MCF 10A (cell line): ENCODE measurements around the gene SLPI. TPM values are rescaled to one million over a fixed set of nuclear protein-coding genes. Genes with fewer than 3 reads are reported as not detected.

ENCODE experiments used
- BruUV-seq: library from RNA; stranded (reverse); fragments of 400-500 nt; replicated peaks from 2 replicates; lab custom pipeline; 2021; lab: Mats Ljungman, UMichigan
- CTCF ChIA-PET: fragments of 300-600 bp; sonication (Branson Sonifier 250); formaldehyde crosslinking; extraction: SDS; loops from one replicate; lab custom pipeline; 2021; ENCODE audit warnings: antibody characterized with exemption, inconsistent platforms; lab: Yijun Ruan, JAX
- POLR2A ChIA-PET: fragments of 300-600, 350-650 bp; sonication (Branson Sonifier 250); formaldehyde crosslinking; extraction: SDS; loops from one replicate; lab custom pipeline; 2020; ENCODE audit warnings: antibody characterized with exemption, inconsistent platforms; lab: Yijun Ruan, JAX
- DNase-seq: peaks from one replicate; pipeline ENCODE4 v3.0.0-alpha.2; 2018; ENCODE audit not compliant: unreplicated experiment
- H3K27ac Mint-ChIP-seq: one replicate; pipeline ENCODE4 v1.8.0; 2022; ENCODE audit warnings: mild to moderate bottlenecking, low read depth, mixed read lengths; ENCODE audit not compliant: unreplicated experiment
- H3K27me3 Mint-ChIP-seq: one replicate; pipeline ENCODE4 v1.8.0; 2022; ENCODE audit warnings: mixed read lengths; ENCODE audit not compliant: insufficient read depth, unreplicated experiment
- H3K36me3 Mint-ChIP-seq: one replicate; pipeline ENCODE4 v1.8.0; 2022; ENCODE audit warnings: mild to moderate bottlenecking, moderate library complexity, mixed read lengths; ENCODE audit not compliant: insufficient read depth, unreplicated experiment
- H3K4me1 Mint-ChIP-seq: one replicate; pipeline ENCODE4 v1.8.0; 2022; ENCODE audit warnings: mixed read lengths; ENCODE audit not compliant: insufficient read depth, unreplicated experiment
- H3K4me3 Mint-ChIP-seq: one replicate; pipeline ENCODE4 v1.8.0; 2022; ENCODE audit warnings: mild to moderate bottlenecking, moderate library complexity, mixed read lengths; ENCODE audit not compliant: unreplicated experiment
- H3K9me3 Mint-ChIP-seq: one replicate; pipeline ENCODE4 v1.8.0; 2022; ENCODE audit warnings: mixed read lengths; ENCODE audit not compliant: unreplicated experiment
- intact Hi-C: fragments of 100-400 bp; cut with micrococcal nuclease; formaldehyde crosslinking; loops from 2 replicates; pipeline ENCODE4 v1.14.1; 2022
- total RNA-seq: library from RNA; stranded (reverse); gene quantifications from 2 replicates; pipeline ENCODE4 v1.2.3, GENCODE V29; 2022
- TF ChIP-seq, protein P1 (sequence below): fragments of 200-600 bp; IDR thresholded peaks from one replicate; pipeline ENCODE4 v1.8.0; 2022; ENCODE audit warnings: antibody characterized with exemption, mild to moderate bottlenecking; ENCODE audit not compliant: unreplicated experiment

Gene SLPI
- total RNA-seq, 1 experiment from 2014 or later = 273 TPM

DNA sequence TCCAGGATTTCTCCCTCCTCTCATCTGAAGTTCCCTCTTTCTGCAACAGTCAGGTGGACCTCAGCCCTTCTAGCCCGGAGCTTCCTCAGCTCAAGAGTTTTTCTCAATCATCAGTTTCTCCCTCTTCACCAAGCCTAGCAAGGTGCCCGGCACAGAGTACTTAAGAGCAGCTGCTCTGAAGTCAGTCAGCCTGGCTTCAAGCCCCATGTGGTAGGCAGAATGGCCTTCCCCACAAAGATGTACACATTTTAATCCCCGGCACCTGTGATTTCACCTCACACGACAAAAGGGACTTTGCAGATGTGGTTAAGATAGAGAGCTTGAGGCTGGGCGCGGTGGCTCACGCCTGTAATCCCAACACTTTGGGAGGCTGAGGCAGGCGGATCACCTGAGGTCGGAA, 37.2 kb upstream of the SLPI start:
- H3K36me3 Mint-ChIP-seq = no peaks in the 10 kb centered on the region
- TF ChIP-seq, protein P1, sequence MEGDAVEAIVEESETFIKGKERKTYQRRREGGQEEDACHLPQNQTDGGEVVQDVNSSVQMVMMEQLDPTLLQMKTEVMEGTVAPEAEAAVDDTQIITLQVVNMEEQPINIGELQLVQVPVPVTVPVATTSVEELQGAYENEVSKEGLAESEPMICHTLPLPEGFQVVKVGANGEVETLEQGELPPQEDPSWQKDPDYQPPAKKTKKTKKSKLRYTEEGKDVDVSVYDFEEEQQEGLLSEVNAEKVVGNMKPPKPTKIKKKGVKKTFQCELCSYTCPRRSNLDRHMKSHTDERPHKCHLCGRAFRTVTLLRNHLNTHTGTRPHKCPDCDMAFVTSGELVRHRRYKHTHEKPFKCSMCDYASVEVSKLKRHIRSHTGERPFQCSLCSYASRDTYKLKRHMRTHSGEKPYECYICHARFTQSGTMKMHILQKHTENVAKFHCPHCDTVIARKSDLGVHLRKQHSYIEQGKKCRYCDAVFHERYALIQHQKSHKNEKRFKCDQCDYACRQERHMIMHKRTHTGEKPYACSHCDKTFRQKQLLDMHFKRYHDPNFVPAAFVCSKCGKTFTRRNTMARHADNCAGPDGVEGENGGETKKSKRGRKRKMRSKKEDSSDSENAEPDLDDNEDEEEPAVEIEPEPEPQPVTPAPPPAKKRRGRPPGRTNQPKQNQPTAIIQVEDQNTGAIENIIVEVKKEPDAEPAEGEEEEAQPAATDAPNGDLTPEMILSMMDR = no peak
- peaks cover 12% of the 10 kb centered on the region for H3K4me1 Mint-ChIP-seq
- DNase-seq = no peak
- H3K9me3 Mint-ChIP-seq = no peaks in the 10 kb centered on the region
- CTCF ChIA-PET = interaction anchor here (0.5 to 7.9 kb wide), 60 partner anchors 10 to 1058 kb away, joined by 3 to 167 read pairs (median 8); partner anchors contain the start of genes RBPJL, SEMG2, SLPI and WFDC5
- BruUV-seq = no TSS peak
- no peak overlapping the region for H3K4me3 Mint-ChIP-seq
- H3K27me3 Mint-ChIP-seq = no peaks in the 10 kb centered on the region
- H3K27ac Mint-ChIP-seq = no peak overlapping the region
- intact Hi-C loops = loop anchor here (1.0 to 5.0 kb wide), 6 partner anchors 152 to 404 kb away; partner anchors contain the start of genes WFDC12 and YWHAB
- POLR2A ChIA-PET = interaction anchor here (0.5 to 3.8 kb wide), 11 partner anchors 32 to 1416 kb away, joined by 3 to 23 read pairs (median 5); partner anchors contain the start of gene SLPI

DNA sequence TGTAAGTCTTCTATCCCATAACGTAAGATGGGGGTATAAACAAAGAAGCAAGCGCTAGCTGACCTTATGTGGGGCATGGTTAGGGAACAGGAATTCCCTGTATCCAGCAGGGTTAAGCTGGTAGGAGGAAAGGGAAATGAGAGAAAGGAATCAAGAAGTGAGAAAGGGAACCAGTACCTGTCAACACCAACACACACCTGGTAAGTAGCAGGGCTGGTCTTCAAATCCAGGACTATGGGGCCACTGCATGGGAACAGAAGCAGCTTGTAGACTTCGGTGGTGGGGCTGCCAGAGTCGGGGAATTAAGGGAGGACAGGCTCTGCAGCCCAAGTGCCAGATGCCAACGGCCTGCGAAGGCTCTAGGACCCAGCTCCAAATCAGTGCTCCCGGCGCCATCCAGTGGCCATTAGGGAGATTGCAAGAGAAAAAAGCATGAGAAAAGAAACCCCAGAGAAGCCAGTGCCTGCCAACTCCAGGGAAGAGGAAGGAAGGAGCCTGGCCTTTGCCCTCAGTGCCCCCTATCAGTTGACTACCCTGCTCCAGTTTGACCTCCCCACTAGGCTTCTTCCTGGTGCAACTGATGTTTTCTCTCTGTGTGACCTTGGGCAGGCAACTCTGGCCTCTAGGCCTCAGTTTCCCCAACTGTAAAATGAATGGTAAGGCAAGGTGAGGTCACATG, 36.5 kb upstream of the SLPI start:
- Mint-ChIP-seq H3K4me1 (peaks cover 12% of the 10 kb centered on the region), H3K9me3 (no peaks in the 10 kb centered on the region), H3K4me3 (no peak overlapping the region), H3K27ac (no peak overlapping the region), H3K27me3 (no peaks in the 10 kb centered on the region), H3K36me3 (no peaks in the 10 kb centered on the region)
- ChIA-PET CTCF (interaction anchor here (0.5 to 7.9 kb wide), 74 partner anchors 8 to 664 kb away, joined by 3 to 167 read pairs (median 6); partner anchors contain the start of genes PI3, RBPJL, SEMG2 and SLPI), POLR2A (interaction anchor here (0.5 to 3.8 kb wide), 19 partner anchors 18 to 1417 kb away, joined by 3 to 23 read pairs (median 4); partner anchors contain the start of genes PI3 and SLPI)
- TF ChIP-seq, protein P1 = peak; percentile 86
- intact Hi-C loops = loop anchor here (1.0 to 5.0 kb wide), 6 partner anchors 152 to 404 kb away; partner anchors contain the start of genes WFDC12 and YWHAB
- peak; percentile 89 for DNase-seq
- BruUV-seq = no TSS peak

DNA sequence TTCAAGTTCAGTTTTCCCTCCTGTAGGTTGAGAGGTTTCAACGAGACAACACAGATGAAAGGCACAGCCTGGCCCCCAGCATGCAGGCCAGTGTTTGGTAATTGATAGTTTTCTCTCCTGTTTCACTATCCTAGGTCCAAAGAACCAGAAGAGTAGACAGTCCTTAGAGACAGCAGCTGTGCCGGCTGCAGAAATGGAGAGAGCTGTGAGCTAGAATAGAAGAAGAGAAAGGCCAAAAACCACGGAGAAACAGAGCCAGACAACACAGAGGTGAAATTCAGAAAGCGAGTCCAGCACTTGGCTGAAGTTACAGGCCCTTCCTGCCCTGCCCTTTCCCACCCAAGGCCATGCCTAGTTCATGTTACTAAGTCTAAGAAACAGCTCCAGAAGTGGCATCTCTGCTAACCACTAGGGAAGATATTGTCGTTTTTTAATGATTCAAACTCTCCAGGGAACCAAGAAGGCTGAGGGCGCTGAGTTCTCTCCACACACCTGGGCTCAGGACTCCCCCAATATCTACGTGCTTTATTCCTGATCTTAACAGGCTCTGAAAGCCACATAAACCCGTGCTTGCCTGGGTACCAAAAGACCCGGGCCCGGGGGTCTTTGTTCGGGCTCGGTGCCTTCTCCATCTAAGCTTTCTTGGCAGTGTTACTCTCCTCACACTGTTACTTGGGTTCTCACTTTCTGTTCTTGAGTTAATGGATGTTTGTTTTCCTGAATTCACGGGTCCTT, 35.7 kb upstream of the SLPI start:
- Mint-ChIP-seq H3K36me3 (no peaks in the 10 kb centered on the region), H3K27me3 (no peaks in the 10 kb centered on the region), H3K4me3 (no peak overlapping the region), H3K4me1 (peaks cover 12% of the 10 kb centered on the region), H3K9me3 (no peaks in the 10 kb centered on the region), H3K27ac (no peak overlapping the region)
- TF ChIP-seq, protein P1 = no peak
- no TSS peak for BruUV-seq
- intact Hi-C loops = loop anchor here (2.0 to 5.0 kb wide), 3 partner anchors 168 to 403 kb away; partner anchors contain the start of genes WFDC12 and YWHAB
- ChIA-PET CTCF (interaction anchor here (0.6 to 7.9 kb wide), 63 partner anchors 8 to 615 kb away, joined by 3 to 167 read pairs (median 7); partner anchors contain the start of genes PI3, RBPJL, SEMG2 and SLPI), POLR2A (interaction anchor here (0.6 to 3.8 kb wide), 18 partner anchors 17 to 598 kb away, joined by 3 to 23 read pairs (median 4); partner anchors contain the start of genes PI3 and SLPI)
- DNase-seq = no peak
